Measurements from ENCODE around the gene EFHD1. TPM values are rescaled to one million over a fixed set of nuclear protein-coding genes. Genes with fewer than 3 reads are reported as not detected.

EFHD1 gene
- total and polyA plus RNA-seq, 9 of the 15 experiments (the other 6 are each of a cell fraction or from before 2014, with no cell fraction given) = 0.66 to 9.1 (median 2.0) TPM

DNA sequence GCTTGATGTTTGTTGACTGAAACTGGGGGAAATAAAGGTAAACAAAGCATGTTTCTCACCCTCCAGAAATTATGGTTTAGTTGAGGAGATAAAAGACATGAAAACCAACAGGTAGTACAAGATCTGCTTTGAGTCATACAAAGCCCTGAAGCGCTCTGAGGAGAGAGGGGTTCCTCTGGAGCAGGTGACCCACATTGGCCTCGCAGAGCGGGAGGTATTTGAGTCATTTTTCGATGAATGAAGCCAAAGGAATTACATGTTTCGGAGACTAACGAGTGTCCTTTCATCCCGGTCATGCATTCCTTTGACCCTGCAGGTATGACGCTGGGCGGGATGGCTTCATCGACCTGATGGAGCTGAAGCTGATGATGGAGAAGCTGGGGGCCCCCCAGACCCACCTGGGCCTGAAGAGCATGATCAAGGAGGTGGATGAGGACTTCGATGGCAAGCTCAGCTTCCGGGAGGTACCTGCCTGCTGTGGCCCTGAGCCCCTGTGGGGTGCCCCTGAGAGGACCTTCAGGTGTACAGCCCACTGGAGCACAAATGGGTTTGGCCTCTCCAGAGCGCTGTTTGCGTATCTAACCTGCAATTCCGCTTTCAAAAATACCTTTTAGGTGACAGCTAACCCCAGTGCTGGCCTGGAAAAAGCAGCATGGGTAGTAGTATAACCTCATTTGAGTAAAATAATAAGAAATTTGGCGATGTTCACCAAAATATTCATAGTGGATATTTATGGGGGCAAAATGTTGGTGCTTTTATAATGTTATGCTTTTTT is 29.3 kb downstream of the EFHD1 start:
- no peaks in the 10 kb centered on the region for H3K79me2 ChIP-seq (ENCODE audit: control insufficient read depth, insufficient read depth, low read length)
- no peaks in the 10 kb centered on the region for H3K9me1 ChIP-seq (ENCODE audit: control insufficient read depth, insufficient read depth, low read length)
- H3K4me2 ChIP-seq (ENCODE audit: insufficient read depth, low read length) = no peak overlapping the region
- DNase-seq (ENCODE audit: extremely low read depth in 1 of 4, low spot score in 3 of 4) = no peak
- no peaks in the 10 kb centered on the region for H3K4me1 ChIP-seq (replicated peaks in 1 of 2; ENCODE audit: control insufficient read depth in 2 of 2, insufficient read depth in 2 of 2, low read length in 2 of 2)
- no peaks in the 10 kb centered on the region for H3K36me3 ChIP-seq (ENCODE audit: control insufficient read depth, insufficient read depth, low read length)
- no peak overlapping the region for H3K4me3 ChIP-seq
- H3K9ac ChIP-seq (ENCODE audit: insufficient read depth in 1 of 2, low read depth in 2 of 2, low read length in 2 of 2) = no peak overlapping the region
- H4K20me1 ChIP-seq (replicated peaks; ENCODE audit: control insufficient read depth, insufficient read depth, low read length) = no peaks in the 10 kb centered on the region
- CTCF ChIA-PET (ENCODE audit: low intra/inter-chr PET ratio) = no interaction called here
- no TSS peak for BruUV-seq (replicated peaks)
- no peak overlapping the region for H3K27ac ChIP-seq (ENCODE audit: extremely low read depth, low read depth, low read length)
- no peak overlapping the region for H2AFZ ChIP-seq (ENCODE audit: low read depth, low read length)
- in situ Hi-C loops (cut with MboI) (no loop called here), intact Hi-C loops (cut with micrococcal nuclease) (no loop called here)
- 41% methylated on average over 15 of the region's 16 CpGs for WGBS (ENCODE audit: insufficient coverage, low coverage, missing lambda C conversion rate)
- H3K27me3 ChIP-seq (ENCODE audit: control insufficient read depth in 2 of 2, insufficient read depth in 2 of 2, low read length in 2 of 2) = peaks cover 0 to 11% of the 10 kb centered on the region in 2 experiments; a peak in 1 of 5 replicates
- no peak for FAIRE-seq
- no peak for ATAC-seq
- POLR2A ChIA-PET = no interaction called here
- H3K9me3 ChIP-seq (replicated peaks; ENCODE audit: control insufficient read depth, insufficient read depth, low read depth, low read length) = no peaks in the 10 kb centered on the region
- TF ChIP-seq, protein P1, sequence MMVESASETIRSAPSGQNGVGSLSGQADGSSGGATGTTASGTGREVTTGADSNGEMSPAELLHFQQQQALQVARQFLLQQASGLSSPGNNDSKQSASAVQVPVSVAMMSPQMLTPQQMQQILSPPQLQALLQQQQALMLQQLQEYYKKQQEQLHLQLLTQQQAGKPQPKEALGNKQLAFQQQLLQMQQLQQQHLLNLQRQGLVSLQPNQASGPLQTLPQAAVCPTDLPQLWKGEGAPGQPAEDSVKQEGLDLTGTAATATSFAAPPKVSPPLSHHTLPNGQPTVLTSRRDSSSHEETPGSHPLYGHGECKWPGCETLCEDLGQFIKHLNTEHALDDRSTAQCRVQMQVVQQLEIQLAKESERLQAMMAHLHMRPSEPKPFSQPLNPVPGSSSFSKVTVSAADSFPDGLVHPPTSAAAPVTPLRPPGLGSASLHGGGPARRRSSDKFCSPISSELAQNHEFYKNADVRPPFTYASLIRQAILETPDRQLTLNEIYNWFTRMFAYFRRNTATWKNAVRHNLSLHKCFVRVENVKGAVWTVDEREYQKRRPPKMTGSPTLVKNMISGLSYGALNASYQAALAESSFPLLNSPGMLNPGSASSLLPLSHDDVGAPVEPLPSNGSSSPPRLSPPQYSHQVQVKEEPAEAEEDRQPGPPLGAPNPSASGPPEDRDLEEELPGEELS (CRISPR knock-in tag; IDR thresholded peaks at IDR 0.05; ENCODE audit: borderline replicate concordance) = no peak
- no peak for TF ChIP-seq FOXA3 (CRISPR knock-in tag; conservative IDR thresholded peaks at IDR 0.05 in 1 of 2, IDR thresholded peaks at IDR 0.05 in 1 of 2)
- TF ChIP-seq CSDE1 (IDR thresholded peaks at IDR 0.05) = no peak
- TF ChIP-seq, protein P2, sequence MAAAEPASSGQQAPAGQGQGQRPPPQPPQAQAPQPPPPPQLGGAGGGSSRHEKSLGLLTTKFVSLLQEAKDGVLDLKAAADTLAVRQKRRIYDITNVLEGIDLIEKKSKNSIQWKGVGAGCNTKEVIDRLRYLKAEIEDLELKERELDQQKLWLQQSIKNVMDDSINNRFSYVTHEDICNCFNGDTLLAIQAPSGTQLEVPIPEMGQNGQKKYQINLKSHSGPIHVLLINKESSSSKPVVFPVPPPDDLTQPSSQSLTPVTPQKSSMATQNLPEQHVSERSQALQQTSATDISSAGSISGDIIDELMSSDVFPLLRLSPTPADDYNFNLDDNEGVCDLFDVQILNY (CRISPR knock-in tag; IDR thresholded peaks at IDR 0.05) = no peak
- TF ChIP-seq ZNF589 (CRISPR knock-in tag; IDR thresholded peaks at IDR 0.05; ENCODE audit: low read depth) = no peak
- TF ChIP-seq, protein P3, sequence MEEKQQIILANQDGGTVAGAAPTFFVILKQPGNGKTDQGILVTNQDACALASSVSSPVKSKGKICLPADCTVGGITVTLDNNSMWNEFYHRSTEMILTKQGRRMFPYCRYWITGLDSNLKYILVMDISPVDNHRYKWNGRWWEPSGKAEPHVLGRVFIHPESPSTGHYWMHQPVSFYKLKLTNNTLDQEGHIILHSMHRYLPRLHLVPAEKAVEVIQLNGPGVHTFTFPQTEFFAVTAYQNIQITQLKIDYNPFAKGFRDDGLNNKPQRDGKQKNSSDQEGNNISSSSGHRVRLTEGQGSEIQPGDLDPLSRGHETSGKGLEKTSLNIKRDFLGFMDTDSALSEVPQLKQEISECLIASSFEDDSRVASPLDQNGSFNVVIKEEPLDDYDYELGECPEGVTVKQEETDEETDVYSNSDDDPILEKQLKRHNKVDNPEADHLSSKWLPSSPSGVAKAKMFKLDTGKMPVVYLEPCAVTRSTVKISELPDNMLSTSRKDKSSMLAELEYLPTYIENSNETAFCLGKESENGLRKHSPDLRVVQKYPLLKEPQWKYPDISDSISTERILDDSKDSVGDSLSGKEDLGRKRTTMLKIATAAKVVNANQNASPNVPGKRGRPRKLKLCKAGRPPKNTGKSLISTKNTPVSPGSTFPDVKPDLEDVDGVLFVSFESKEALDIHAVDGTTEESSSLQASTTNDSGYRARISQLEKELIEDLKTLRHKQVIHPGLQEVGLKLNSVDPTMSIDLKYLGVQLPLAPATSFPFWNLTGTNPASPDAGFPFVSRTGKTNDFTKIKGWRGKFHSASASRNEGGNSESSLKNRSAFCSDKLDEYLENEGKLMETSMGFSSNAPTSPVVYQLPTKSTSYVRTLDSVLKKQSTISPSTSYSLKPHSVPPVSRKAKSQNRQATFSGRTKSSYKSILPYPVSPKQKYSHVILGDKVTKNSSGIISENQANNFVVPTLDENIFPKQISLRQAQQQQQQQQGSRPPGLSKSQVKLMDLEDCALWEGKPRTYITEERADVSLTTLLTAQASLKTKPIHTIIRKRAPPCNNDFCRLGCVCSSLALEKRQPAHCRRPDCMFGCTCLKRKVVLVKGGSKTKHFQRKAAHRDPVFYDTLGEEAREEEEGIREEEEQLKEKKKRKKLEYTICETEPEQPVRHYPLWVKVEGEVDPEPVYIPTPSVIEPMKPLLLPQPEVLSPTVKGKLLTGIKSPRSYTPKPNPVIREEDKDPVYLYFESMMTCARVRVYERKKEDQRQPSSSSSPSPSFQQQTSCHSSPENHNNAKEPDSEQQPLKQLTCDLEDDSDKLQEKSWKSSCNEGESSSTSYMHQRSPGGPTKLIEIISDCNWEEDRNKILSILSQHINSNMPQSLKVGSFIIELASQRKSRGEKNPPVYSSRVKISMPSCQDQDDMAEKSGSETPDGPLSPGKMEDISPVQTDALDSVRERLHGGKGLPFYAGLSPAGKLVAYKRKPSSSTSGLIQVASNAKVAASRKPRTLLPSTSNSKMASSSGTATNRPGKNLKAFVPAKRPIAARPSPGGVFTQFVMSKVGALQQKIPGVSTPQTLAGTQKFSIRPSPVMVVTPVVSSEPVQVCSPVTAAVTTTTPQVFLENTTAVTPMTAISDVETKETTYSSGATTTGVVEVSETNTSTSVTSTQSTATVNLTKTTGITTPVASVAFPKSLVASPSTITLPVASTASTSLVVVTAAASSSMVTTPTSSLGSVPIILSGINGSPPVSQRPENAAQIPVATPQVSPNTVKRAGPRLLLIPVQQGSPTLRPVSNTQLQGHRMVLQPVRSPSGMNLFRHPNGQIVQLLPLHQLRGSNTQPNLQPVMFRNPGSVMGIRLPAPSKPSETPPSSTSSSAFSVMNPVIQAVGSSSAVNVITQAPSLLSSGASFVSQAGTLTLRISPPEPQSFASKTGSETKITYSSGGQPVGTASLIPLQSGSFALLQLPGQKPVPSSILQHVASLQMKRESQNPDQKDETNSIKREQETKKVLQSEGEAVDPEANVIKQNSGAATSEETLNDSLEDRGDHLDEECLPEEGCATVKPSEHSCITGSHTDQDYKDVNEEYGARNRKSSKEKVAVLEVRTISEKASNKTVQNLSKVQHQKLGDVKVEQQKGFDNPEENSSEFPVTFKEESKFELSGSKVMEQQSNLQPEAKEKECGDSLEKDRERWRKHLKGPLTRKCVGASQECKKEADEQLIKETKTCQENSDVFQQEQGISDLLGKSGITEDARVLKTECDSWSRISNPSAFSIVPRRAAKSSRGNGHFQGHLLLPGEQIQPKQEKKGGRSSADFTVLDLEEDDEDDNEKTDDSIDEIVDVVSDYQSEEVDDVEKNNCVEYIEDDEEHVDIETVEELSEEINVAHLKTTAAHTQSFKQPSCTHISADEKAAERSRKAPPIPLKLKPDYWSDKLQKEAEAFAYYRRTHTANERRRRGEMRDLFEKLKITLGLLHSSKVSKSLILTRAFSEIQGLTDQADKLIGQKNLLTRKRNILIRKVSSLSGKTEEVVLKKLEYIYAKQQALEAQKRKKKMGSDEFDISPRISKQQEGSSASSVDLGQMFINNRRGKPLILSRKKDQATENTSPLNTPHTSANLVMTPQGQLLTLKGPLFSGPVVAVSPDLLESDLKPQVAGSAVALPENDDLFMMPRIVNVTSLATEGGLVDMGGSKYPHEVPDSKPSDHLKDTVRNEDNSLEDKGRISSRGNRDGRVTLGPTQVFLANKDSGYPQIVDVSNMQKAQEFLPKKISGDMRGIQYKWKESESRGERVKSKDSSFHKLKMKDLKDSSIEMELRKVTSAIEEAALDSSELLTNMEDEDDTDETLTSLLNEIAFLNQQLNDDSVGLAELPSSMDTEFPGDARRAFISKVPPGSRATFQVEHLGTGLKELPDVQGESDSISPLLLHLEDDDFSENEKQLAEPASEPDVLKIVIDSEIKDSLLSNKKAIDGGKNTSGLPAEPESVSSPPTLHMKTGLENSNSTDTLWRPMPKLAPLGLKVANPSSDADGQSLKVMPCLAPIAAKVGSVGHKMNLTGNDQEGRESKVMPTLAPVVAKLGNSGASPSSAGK (IDR thresholded peaks at IDR 0.05) = no peak

Data from K562 (cell line).